Stimulated activated CD4-positive, alpha-beta T cell treated with anti-CD3 and anti-CD28 coated beads, Interleukin-1b, Interleukin-23, amount 100 ng/mL, for 48 hours (primary cell): Measurements from ENCODE around the gene RAE1.
"Not testable (repeated sequence)": the region's sequence is repeated elsewhere in the genome, so short reads cannot be mapped to it uniquely, and the experiment has no call there.

Experiments
- DNase-seq: peaks from one replicate; pipeline ENCODE4 v3.0.0-alpha.2; 2020

The RAE1 gene

GRCh38 chr20:57327820-57328219, 23.2 kb upstream of the RAE1 start:
- no peak for DNase-seq

DNA sequence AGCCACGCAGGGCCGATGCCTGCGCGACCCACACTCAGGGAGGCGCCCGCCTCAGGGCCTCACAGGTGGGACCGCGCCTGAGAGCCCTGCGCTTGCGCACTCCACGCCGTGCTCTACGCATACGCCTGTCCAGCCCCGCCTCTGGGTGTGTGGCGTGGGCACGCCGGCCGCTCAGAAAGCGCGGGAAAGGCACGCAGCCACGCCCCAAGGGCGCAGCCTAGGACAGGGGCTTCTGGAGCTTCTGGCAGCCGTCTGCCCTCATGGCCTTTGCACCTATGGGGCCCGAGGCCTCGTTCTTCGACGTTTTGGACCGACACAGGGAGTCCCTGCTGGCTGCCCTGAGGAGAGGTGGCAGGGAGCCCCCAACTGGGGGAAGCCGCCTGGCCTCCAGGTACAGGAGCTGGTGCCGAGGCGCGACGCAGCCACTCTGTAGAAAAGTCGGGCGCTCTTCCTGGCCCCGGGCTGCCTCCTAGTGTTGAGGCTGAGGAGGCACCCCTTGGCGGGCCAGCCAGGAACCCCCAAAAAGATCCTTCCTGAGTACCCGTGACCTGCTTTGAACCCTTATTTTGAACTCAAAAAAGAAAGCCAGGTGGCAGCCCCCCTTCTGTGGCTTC, 21.3 kb upstream of the RAE1 start, which contains the start of gene SPO11:
TSS of gene SPO11 (plus strand) at position 196 of the 614 bp plus-strand sequence. CDS start at position 261, 65 bp downstream.
- no peak for DNase-seq

- no peak for DNase-seq
These were observed 20.1 kb upstream of the RAE1 start for GRCh38 chr20:57330998-57331397.

- no peak for DNase-seq
These were observed 18.7 kb upstream of the RAE1 start for GRCh38 chr20:57332105-57333089.

DNA sequence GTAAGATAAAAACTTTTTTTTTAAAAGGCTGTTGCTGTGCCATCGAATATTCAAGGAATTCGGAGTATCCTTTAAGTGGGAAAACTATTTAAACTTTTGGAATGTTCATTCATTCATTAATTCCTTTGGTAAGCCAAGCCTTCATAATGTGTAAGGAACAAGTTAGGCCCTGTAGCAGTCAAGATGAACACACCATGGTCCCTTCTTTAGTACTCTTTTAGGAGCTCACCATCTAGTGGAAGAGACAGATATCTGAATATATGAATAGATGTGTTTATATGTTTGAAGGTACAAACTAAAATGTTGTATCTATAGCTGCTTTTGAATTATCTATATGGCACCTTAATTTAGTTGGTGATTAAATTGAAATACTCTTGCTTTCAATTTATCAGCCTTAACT, 15.7 kb upstream of the RAE1 start:
- DNase-seq, result no peak

- DNase-seq, result no peak
These were observed 9.4 kb upstream of the RAE1 start for GRCh38 chr20:57341663-57342062.

DNA sequence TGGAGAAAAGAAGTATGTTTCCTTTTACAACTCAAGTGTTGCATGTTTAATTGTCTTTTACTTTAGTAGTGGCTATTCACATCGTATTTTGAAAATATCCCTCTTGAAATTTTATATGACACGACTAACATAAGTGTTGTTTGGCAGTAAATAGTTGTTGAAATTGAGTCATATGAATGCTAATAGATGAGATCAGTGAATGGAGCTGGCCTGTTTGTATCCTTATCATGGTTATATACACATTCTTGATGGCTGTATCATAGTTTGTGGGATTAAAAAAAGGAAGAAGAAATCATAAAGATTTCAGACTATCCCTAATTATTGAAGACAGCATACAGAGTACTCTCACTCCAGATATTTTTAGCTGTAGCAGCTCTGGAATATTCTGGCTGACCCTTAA, 8.2 kb upstream of the RAE1 start:
- no peak for DNase-seq

DNA sequence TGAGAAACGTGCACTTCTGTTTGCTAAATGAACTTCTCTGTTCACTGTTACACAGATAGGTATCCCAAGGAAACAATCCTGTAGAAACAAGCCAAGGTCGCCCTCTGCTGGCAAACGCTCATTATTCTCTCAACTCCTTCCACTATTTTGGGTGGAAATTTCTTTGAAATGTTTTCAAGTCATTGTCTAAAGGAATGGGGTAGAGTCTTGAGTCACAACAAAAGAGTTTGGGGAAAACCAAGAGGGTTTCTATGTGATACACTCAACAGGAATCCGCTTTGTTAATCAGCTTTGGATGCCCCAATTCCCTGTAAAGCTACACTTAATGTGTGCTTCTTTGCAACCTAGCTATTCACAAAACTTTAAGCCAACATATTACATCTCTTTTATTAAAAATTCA, 4.6 kb upstream of the RAE1 start:
- DNase-seq, result peak; percentile 67

DNA sequence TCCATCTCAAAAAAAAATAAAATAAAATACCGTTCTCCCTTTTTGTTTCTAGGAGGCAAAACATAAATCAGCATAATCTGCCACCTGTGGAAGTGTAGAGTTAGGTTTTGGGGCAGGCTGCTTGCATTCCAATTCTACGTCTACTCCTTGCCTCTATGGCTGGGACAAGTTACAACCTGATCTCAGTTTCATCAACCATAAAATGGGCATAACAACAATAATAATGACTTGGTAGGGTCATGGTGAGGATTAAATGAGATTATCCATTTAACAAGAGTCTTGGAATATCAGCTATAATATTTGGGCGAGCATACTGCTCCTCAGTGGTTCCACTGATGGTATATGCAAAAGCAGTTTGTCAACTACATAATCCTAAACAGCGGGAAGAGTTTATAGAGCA, 3.7 kb upstream of the RAE1 start:
- DNase-seq, result no peak

- DNase-seq, result not testable (repeated sequence)
These were observed 2.7 kb upstream of the RAE1 start for GRCh38 chr20:57348200-57348921.

DNA sequence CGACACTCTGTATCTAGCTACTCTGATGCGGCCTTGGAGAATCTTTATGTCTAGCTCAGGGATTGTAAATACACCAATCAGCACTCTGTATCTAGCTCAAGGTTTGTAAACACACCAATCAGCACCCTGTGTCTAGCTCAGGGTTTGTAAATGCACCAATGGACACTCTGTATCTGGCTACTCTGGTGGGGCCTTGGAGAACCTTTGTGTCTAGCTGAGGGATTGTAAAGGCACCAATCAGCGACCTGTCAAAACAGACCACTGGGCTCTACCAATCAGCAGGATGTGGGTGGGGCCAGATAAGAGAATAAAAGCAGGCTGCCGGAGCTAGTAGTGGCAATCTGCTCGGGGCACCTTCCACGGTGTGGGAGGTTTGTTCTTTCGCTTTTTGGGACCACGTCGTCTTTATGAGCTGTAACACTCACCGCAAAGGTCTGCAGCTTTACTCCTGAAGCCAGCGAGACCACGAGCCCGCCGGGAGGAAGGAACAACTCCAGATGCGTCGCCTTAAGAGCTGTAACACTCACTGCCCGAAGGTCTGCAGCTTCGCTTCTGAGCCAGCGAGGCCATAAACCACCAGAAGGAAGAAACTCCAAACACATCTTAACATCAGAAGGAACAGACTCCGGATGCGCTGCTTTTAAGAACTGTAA, 2.0 kb upstream of the RAE1 start:
- peak; percentile 25 for DNase-seq

- DNase-seq, result no peak
These were observed 859 bp upstream of the RAE1 start for GRCh38 chr20:57350081-57350710.

- DNase-seq, result not testable (repeated sequence)
These were observed 371 bp upstream of the RAE1 start for GRCh38 chr20:57350726-57351041.

DNA sequence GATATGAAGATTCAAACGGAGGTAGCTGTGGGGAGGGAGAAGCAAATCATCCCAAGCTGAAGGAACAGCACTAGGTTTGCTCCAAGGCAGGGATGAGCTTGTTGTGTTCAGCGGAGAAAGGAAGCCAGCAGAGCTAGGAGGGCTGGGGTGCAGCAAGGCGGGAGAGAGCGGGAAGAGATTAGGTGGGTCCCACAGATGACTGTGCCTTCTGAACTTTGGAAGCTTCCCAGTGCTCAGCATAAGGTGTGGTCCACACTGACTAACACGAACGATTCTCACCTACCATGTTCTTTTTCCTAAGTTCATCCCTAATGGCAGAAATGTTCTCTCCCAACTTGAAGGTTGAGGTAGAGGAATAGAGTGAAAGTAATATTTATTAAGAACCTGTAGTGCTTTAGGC, 1.2 kb downstream of the RAE1 start:
- no peak for DNase-seq

GRCh38 chr20:57353351-57353750, 2.3 kb downstream of the RAE1 start:
- no peak for DNase-seq

GRCh38 chr20:57361517-57361916, 10.5 kb downstream of the RAE1 start:
- DNase-seq, result no peak

DNA sequence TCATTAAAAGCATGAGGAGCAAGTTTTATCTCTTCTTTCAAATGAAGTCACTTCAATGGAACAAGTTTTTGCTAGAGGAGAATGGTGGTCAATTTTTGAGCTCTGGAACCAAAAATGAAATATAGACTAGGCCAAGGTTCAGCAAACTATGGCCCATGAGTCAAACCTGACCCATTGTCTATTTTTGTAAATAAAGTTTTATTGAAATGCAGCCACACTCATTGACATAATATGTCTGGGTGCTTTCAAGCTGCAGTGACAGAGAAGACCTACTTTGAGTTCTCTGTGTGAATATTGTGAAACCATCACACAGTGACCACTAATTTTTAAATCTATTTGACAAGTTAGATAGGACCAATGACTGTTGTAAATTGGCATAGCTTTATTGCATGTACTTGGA, 13.4 kb downstream of the RAE1 start:
- no peak for DNase-seq

DNA sequence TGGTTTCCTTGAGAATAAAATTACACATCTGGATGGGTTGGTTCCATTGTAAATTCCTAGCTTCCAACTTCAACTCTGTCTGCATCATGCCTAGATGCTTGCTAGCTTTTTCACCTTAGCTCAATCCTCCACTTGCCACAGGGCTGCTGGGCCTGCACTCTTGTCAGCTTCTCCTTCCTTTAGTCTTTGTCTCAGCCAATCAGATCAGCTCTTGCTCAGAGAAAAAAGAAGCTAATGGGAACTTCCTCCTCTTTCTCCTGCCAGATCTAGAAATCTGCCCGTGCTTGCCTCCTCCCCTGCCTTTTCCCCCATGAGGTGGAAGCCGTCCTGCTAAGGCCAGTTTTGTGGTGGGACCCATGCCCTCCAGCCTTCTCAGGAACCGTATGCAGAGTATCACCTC, 18.5 kb downstream of the RAE1 start:
- DNase-seq, result no peak

- DNase-seq, result no peak
These were observed 19.3 kb downstream of the RAE1 start for GRCh38 chr20:57370316-57370715.

DNA sequence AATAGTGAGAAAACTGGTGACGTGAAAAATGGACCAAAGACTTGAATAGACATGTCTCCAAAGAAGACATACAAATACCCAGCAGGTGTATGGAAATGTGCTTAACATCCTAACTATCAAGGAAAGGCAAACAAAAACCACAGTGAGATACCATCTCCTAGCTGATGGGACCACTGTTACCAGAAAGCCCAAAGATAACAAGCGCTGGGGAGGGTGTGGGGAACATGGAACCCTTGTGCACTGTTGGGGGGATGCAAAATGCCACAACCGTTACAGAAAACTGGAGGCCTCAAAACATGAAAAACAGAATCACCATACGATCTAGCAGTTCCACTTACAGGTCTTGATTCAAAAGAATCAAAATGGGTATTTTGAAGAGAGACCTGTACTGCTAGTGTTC, 20.3 kb downstream of the RAE1 start:
- no peak for DNase-seq

- DNase-seq, result no peak
These were observed 21.1 kb downstream of the RAE1 start for GRCh38 chr20:57372157-57372556.

DNA sequence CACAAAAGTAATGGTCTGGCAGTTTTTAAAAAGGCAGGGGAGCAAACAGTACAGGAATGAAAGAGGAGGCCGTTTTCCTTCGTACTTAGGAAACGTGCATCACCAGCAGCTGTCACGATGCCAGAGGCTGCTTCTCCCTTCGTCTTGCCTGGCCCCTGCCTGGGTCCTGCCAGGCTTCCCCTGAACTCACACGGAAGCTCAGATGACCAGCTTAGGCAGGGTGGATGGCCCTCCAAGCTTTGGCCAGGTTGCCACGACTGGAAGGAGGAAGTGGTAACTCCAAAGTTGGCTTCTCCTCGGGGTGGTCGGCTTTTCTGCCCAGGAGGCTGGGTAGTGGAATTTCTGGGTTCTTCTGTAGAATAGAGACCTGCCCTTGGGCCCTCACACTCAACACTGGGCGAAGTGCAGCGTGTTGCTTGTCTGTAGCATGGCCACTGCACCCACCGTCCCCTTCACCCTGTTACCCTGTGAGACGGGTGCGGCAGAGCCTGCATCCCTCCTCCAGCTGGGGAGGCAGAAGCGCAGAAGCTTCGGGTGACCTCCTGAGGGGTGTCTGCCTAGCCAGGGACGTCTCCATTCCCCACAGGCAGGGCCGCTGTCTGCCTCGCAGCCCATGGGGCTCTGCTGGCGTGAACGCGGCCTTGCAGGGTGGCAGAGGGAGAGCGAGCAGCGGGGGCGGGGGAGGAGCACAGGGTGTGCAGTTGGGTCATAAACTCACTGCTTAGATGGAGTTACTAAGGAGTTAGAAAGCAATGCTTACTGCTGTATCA, 21.7 kb downstream of the RAE1 start:
- DNase-seq, result no peak
